HepG2 (cell line): Measurements from ENCODE around the gene MXD1. TPM values are rescaled to one million over a fixed set of nuclear protein-coding genes. Genes with fewer than 3 reads are reported as not detected.

Source experiments
- BORCS8-MEF2B ChIP-seq: sonication (generic); formaldehyde crosslinking; IDR thresholded peaks from 2 replicates; pipeline ENCODE4 v1.8.0; 2022; ENCODE audit warnings: mild to moderate bottlenecking, missing genetic modification reagents
- ETS1 ChIP-seq: sonication (generic); formaldehyde crosslinking; IDR thresholded peaks from 2 replicates; pipeline ENCODE4 v1.4.0; 2020; ENCODE audit warnings: missing genetic modification reagents
- KAT8 ChIP-seq: IDR thresholded peaks from 2 replicates; pipeline ENCODE4 v1.6.1; 2016; ENCODE audit warnings: missing genetic modification reagents, missing compliant biosample characterization
- MAX ChIP-seq: IDR thresholded peaks from 2 replicates; pipeline ENCODE4 v1.6.1; 2012; ENCODE audit warnings: inconsistent platforms
- MTERF4 ChIP-seq: sonication (generic); formaldehyde crosslinking; IDR thresholded peaks from 2 replicates; pipeline ENCODE4 v1.8.0; 2023; ENCODE audit warnings: mild to moderate bottlenecking, missing genetic modification reagents
- NRL ChIP-seq: sonication (generic); formaldehyde crosslinking; IDR thresholded peaks from 2 replicates; pipeline ENCODE4 v1.5.0; 2020; ENCODE audit warnings: missing genetic modification reagents, mild to moderate bottlenecking, moderate library complexity, borderline replicate concordance
- PCBP1 ChIP-seq: fragments of 200-400 bp; formaldehyde crosslinking; IDR thresholded peaks from 2 replicates; pipeline ENCODE4 v1.6.1; 2017; ENCODE audit warnings: mild to moderate bottlenecking, low read depth, low read length, borderline replicate concordance
- SNAI1 ChIP-seq: sonication (generic); formaldehyde crosslinking; IDR thresholded peaks from 2 replicates; pipeline ENCODE4 v1.5.0; 2020; ENCODE audit warnings: mild to moderate bottlenecking, missing genetic modification reagents, borderline replicate concordance
- TRIM22 ChIP-seq: fragments of 450-650 bp; IDR thresholded peaks from 2 replicates; pipeline ENCODE4 v1.6.1; 2017
- ZBTB10 ChIP-seq: sonication (generic); formaldehyde crosslinking; IDR thresholded peaks from 2 replicates; pipeline ENCODE4 v1.4.0; 2020; ENCODE audit warnings: missing genetic modification reagents, borderline replicate concordance
- ZBTB26 ChIP-seq: IDR thresholded peaks from 2 replicates; pipeline ENCODE4 v1.6.1; 2016; ENCODE audit warnings: missing compliant biosample characterization, missing genetic modification reagents, borderline replicate concordance
- ZBTB34 ChIP-seq: sonication (generic); formaldehyde crosslinking; IDR thresholded peaks from 2 replicates; pipeline ENCODE4 v1.8.0; 2022; ENCODE audit warnings: mild to moderate bottlenecking, missing genetic modification reagents
- ZNF160 ChIP-seq: sonication (generic); formaldehyde crosslinking; IDR thresholded peaks from 2 replicates; pipeline ENCODE4 v1.8.0; 2022; ENCODE audit warnings: mild to moderate bottlenecking, inconsistent platforms, missing genetic modification reagents
- ZNF547 ChIP-seq: sonication (generic); formaldehyde crosslinking; IDR thresholded peaks from 2 replicates; pipeline ENCODE4 v1.5.1; 2020; ENCODE audit warnings: mild to moderate bottlenecking, missing genetic modification reagents
- ZNF672 ChIP-seq: sonication (generic); formaldehyde crosslinking; IDR thresholded peaks from 2 replicates; pipeline ENCODE4 v1.8.1; 2022; ENCODE audit warnings: missing genetic modification reagents
- polyA plus RNA-seq, 8 experiments: library from polyadenylated mRNA; depleted of rRNA in 3 of 8; stranded (reverse) in 7 of 8; unstranded in 1 of 8; fragments of >200 nt; fragmentation: Illumina TruSeq in 4 of 8; extraction: Trizol in 4 of 8; gene quantifications; 2 replicates each; pipeline versions ENCODE4 v1.2.1 to v1.2.3, GENCODE V29; 2011 to 2016; ENCODE audit warnings: low read depth in 4 of 8, missing spikeins in 1 of 8, mixed read lengths in 1 of 8; ENCODE audit not compliant: insufficient read depth in 1 of 8
- total RNA-seq, 5 experiments: library from RNA; depleted of rRNA; stranded (reverse); fragments of >200 nt; fragmentation: Illumina TruSeq; extraction: Trizol; gene quantifications; 2 replicates each; pipeline ENCODE4 v1.2.3, GENCODE V29; 2016; ENCODE audit warnings: low read depth in 1 of 5

MXD1 gene
- total and polyA plus RNA-seq, 2 of the 13 experiments (the other 11 are each of a cell fraction or from before 2014, with no cell fraction given) = 6.4 to 14.9 TPM

GRCh38 chr2:69893684-69894551, 21.0 kb upstream of the MXD1 start, which contains the start of gene SNRNP27 (continued):
- 0 out of 2 replicates have a peak, but pooled peaks have one; percentile 42 for TF ChIP-seq MTERF4 (CRISPR knock-in tag)
- no peak for TF ChIP-seq PCBP1
- TF ChIP-seq NRL (CRISPR knock-in tag) = peak; percentile 81; the same call in 1 of the 2 replicates
- peak; percentile 82; the same call in 1 of the 2 replicates for TF ChIP-seq ZNF547
- peak; percentile 40; the same call in 1 of the 2 replicates for TF ChIP-seq ZBTB34
- peak; percentile 93 for TF ChIP-seq ZBTB10
- peak; percentile 100 for TF ChIP-seq KAT8 (CRISPR knock-in tag)
- peak; percentile 83; the same call in 1 of the 2 replicates for TF ChIP-seq ZBTB26
- no peak for TF ChIP-seq ZNF672
- TF ChIP-seq ZNF160 (CRISPR knock-in tag) = peak; percentile 88
- TF ChIP-seq SNAI1 = peak; percentile 88
- TF ChIP-seq BORCS8-MEF2B = peak; percentile 91
- TF ChIP-seq TRIM22 = no peak
- peak; percentile 84 for TF ChIP-seq MAX
- peak; percentile 89 for TF ChIP-seq ETS1
